DND-41 (cell line): Measurements from ENCODE around the gene MRPL4.

Experiments used
- EZH2 ChIP-seq: IDR thresholded peaks from 3 replicates; pipeline ENCODE4 v1.6.1; 2012; ENCODE audit warnings: borderline replicate concordance, low read depth, mild to moderate bottlenecking, moderate library complexity, low read length, inconsistent platforms; ENCODE audit not compliant: severe bottlenecking
- TF ChIP-seq, protein P1 (sequence below): IDR thresholded peaks from 2 replicates; pipeline ENCODE4 v1.5.1; 2012; ENCODE audit warnings: borderline replicate concordance, low read length, moderate library complexity, mild to moderate bottlenecking; ENCODE audit not compliant: poor library complexity, severe bottlenecking; ENCODE audit errors: extremely low read depth

DNA sequence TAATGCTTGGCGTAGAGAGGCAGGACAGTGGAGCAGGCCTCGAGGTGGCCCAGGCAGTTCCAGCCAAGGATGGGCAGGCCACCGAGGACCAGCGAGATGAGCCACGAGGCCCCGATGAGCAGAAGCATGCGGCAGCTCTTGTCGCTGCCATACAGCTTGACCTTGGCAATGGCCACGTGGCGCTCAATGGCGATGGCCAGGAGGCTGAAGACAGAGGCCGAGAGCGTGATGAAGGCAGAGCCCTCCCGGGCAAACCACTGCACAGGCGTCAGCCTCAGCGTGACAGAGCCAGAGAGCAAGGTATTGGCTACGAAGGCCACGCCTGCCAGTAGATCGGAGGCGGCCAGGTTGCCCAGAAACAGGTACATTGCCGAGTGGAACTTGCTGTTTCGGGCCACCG, 27.7 kb upstream of the MRPL4 start:
- TF ChIP-seq EZH2: no peak
- TF ChIP-seq, protein P1, sequence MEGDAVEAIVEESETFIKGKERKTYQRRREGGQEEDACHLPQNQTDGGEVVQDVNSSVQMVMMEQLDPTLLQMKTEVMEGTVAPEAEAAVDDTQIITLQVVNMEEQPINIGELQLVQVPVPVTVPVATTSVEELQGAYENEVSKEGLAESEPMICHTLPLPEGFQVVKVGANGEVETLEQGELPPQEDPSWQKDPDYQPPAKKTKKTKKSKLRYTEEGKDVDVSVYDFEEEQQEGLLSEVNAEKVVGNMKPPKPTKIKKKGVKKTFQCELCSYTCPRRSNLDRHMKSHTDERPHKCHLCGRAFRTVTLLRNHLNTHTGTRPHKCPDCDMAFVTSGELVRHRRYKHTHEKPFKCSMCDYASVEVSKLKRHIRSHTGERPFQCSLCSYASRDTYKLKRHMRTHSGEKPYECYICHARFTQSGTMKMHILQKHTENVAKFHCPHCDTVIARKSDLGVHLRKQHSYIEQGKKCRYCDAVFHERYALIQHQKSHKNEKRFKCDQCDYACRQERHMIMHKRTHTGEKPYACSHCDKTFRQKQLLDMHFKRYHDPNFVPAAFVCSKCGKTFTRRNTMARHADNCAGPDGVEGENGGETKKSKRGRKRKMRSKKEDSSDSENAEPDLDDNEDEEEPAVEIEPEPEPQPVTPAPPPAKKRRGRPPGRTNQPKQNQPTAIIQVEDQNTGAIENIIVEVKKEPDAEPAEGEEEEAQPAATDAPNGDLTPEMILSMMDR: no peak
